AG04450 (cell line): ENCODE results near the gene LIG4. TPM values are rescaled to one million over a fixed set of nuclear protein-coding genes. Genes with fewer than 3 reads are reported as not detected.

Experiments
- CTCF ChIA-PET: fragments of 300-600, 350-600 bp; formaldehyde crosslinking; extraction: SDS; loops from one replicate; lab custom pipeline; 2022; ENCODE audit warnings: antibody characterized with exemption, inconsistent platforms; lab: Charles Lee
- POLR2A ChIA-PET: fragments of 350-600 bp; formaldehyde crosslinking; extraction: SDS; loops from one replicate; lab custom pipeline; 2021; ENCODE audit warnings: antibody characterized with exemption, inconsistent platforms; lab: Yijun Ruan, JAX
- DNase-seq: peaks from one replicate; pipeline ENCODE4 v3.0.0-alpha.2; 2011; ENCODE audit warnings: low read depth, low spot score
- H3K27ac ChIP-seq: one replicate; pipeline ENCODE4 v1.5.1; 2012; ENCODE audit warnings: low read depth, low read length, control low read depth
- H3K27me3 ChIP-seq: one replicate; pipeline ENCODE4 v1.6.0; 2012; ENCODE audit warnings: low read length; ENCODE audit not compliant: control insufficient read depth, insufficient read depth
- H3K4me3 ChIP-seq: 2 replicates; pipeline ENCODE4 v1.5.1; 2011; ENCODE audit warnings: mild to moderate bottlenecking, low read depth, low read length, control low read depth
- H3K9me3 ChIP-seq: 2 replicates; pipeline ENCODE4 v1.5.1; 2012; ENCODE audit warnings: low read length; ENCODE audit not compliant: control insufficient read depth, insufficient read depth
- CTCF ChIP-seq: IDR thresholded peaks from 2 replicates; pipeline ENCODE4 v1.5.1; 2011; ENCODE audit warnings: low read depth, low read length, control low read depth, inconsistent platforms
- polyA plus RNA-seq: library from polyadenylated mRNA; depleted of rRNA; stranded (reverse); fragments of >200 nt; gene quantifications from 2 replicates; pipeline ENCODE4 v1.2.3, GENCODE V29; 2011

LIG4 gene
- polyA plus RNA-seq, 1 experiment: 10.4 TPM

- no peak overlapping the region for H3K4me3 ChIP-seq
- ChIA-PET CTCF (interaction anchor here (0.9 kb wide), 1 partner anchor 27 kb away, joined by 4 read pairs; no protein-coding TSS in a partner anchor), POLR2A (no interaction called here)
- no peaks in the 10 kb centered on the region for H3K9me3 ChIP-seq
- no peak for DNase-seq
- no peaks in the 10 kb centered on the region for H3K27me3 ChIP-seq
- no peak overlapping the region for H3K27ac ChIP-seq
- TF ChIP-seq CTCF: no peak
These were observed 32.7 kb downstream of the LIG4 start for GRCh38 chr13:108182652-108183051.

GRCh38 chr13:108178078-108178477, 37.3 kb downstream of the LIG4 start:
- H3K27me3 ChIP-seq: no peaks in the 10 kb centered on the region
- no peak for TF ChIP-seq CTCF
- ChIA-PET POLR2A (no interaction called here), CTCF (interaction anchor here (1.7 kb wide), 1 partner anchor 22 kb away, joined by 6 read pairs; no protein-coding TSS in a partner anchor)
- H3K9me3 ChIP-seq: no peaks in the 10 kb centered on the region
- no peak overlapping the region for H3K4me3 ChIP-seq
- H3K27ac ChIP-seq: no peak overlapping the region
- DNase-seq: no peak

GRCh38 chr13:108176685-108177274, 38.6 kb downstream of the LIG4 start:
- no peak overlapping the region for H3K4me3 ChIP-seq
- TF ChIP-seq CTCF: peak; percentile 51
- H3K27ac ChIP-seq: no peak overlapping the region
- H3K9me3 ChIP-seq: no peaks in the 10 kb centered on the region
- no peak for DNase-seq
- ChIA-PET CTCF (interaction anchor here (0.7 to 3.2 kb wide), 6 partner anchors 9 to 884 kb away, joined by 4 to 10 read pairs (median 4); no protein-coding TSS in a partner anchor), POLR2A (no interaction called here)
- no peaks in the 10 kb centered on the region for H3K27me3 ChIP-seq

GRCh38 chr13:108168929-108169328, 46.4 kb downstream of the LIG4 start:
- H3K27me3 ChIP-seq: no peaks in the 10 kb centered on the region
- ChIA-PET CTCF (interaction anchor here (2.6 kb wide), 1 partner anchor 13 kb away, joined by 13 read pairs; no protein-coding TSS in a partner anchor), POLR2A (no interaction called here)
- no peak overlapping the region for H3K4me3 ChIP-seq
- no peak for DNase-seq
- TF ChIP-seq CTCF: no peak
- H3K27ac ChIP-seq: no peak overlapping the region
- no peaks in the 10 kb centered on the region for H3K9me3 ChIP-seq

- ChIA-PET POLR2A (no interaction called here), CTCF (interaction anchor here (5.0 kb wide), 1 partner anchor 11 kb away, joined by 49 read pairs; no protein-coding TSS in a partner anchor)
- H3K27me3 ChIP-seq: no peaks in the 10 kb centered on the region
- no peak for TF ChIP-seq CTCF
- H3K27ac ChIP-seq: no peak overlapping the region
- no peak for DNase-seq
- no peaks in the 10 kb centered on the region for H3K9me3 ChIP-seq
- no peak overlapping the region for H3K4me3 ChIP-seq
These were observed 49.3 kb downstream of the LIG4 start for GRCh38 chr13:108166078-108166477.
